SK-N-SH treated with all-trans-retinoic acid at 6 μM for 48 hours (cell line): ENCODE data around the gene PRKAG2.

ENCODE experiments used
- CREB5 ChIP-seq: fragments of 250-450 bp; sonication (Bioruptor Pico); IDR thresholded peaks from 2 replicates; pipeline ENCODE4 v1.5.1; 2020; ENCODE audit warnings: low read depth, mild to moderate bottlenecking, moderate library complexity
- CSRNP3 ChIP-seq: fragments of 250-450 bp; sonication (Bioruptor Pico); IDR thresholded peaks from 2 replicates; pipeline ENCODE4 v1.5.1; 2021; ENCODE audit warnings: mild to moderate bottlenecking, moderate library complexity
- ESRRG ChIP-seq: fragments of 250-450 bp; sonication (Bioruptor Pico); IDR thresholded peaks from 2 replicates; pipeline ENCODE4 v1.6.1; 2021; ENCODE audit warnings: mild to moderate bottlenecking
- GLIS3 ChIP-seq: fragments of 250-450 bp; sonication (Bioruptor Pico); IDR thresholded peaks from 2 replicates; pipeline ENCODE4 v1.5.0; 2020; ENCODE audit warnings: mild to moderate bottlenecking, moderate library complexity
- OSR1 ChIP-seq: fragments of 250-450 bp; sonication (Bioruptor Pico); IDR thresholded peaks from 2 replicates; pipeline ENCODE4 v1.8.0; 2022; ENCODE audit warnings: moderate library complexity, mild to moderate bottlenecking, inconsistent platforms
- PATZ1 ChIP-seq: fragments of 250-450 bp; sonication (Bioruptor Pico); IDR thresholded peaks from 2 replicates; pipeline ENCODE4 v1.8.0; 2020; ENCODE audit warnings: mild to moderate bottlenecking, moderate library complexity, borderline replicate concordance
- RARB ChIP-seq: fragments of 250-450 bp; sonication (Bioruptor Pico); IDR thresholded peaks from 2 replicates; pipeline ENCODE4 v1.8.0; 2021; ENCODE audit warnings: mild to moderate bottlenecking, moderate library complexity
- SNAI2 ChIP-seq: fragments of 250-450 bp; sonication (Bioruptor Pico); IDR thresholded peaks from 2 replicates; pipeline ENCODE4 v1.5.0; 2020; ENCODE audit warnings: mild to moderate bottlenecking, moderate library complexity
- TSHZ2 ChIP-seq: fragments of 250-450 bp; sonication (Bioruptor Pico); IDR thresholded peaks from 2 replicates; pipeline ENCODE4 v1.5.0; 2020; ENCODE audit warnings: mild to moderate bottlenecking, moderate library complexity
- ZFP3 ChIP-seq: fragments of 250-450 bp; sonication (Bioruptor Pico); IDR thresholded peaks from 2 replicates; pipeline ENCODE4 v1.5.0; 2020; ENCODE audit warnings: mild to moderate bottlenecking, moderate library complexity
- ZNF565 ChIP-seq: fragments of 450-650 bp; formaldehyde crosslinking; conservative IDR thresholded peaks from 2 replicates; pipeline ENCODE4 v1.5.0; 2020; ENCODE audit warnings: low read depth, mild to moderate bottlenecking, moderate library complexity
- ZNF70 ChIP-seq: fragments of 450-650 bp; formaldehyde crosslinking; IDR thresholded peaks from 2 replicates; pipeline ENCODE4 v1.5.0; 2020; ENCODE audit warnings: mild to moderate bottlenecking, moderate library complexity
- ZNF8 ChIP-seq: fragments of 450-650 bp; formaldehyde crosslinking; IDR thresholded peaks from 2 replicates; pipeline ENCODE4 v1.5.0; 2020; ENCODE audit warnings: mild to moderate bottlenecking, moderate library complexity

- no peak for TF ChIP-seq RARB (CRISPR knock-in tag)
- TF ChIP-seq ZNF8 (CRISPR knock-in tag) = no peak
- TF ChIP-seq GLIS3 (CRISPR knock-in tag) = no peak
- TF ChIP-seq CREB5 (CRISPR knock-in tag) = no peak
- TF ChIP-seq ZNF565 (CRISPR knock-in tag) = no peak
- TF ChIP-seq TSHZ2 (CRISPR knock-in tag) = no peak
- TF ChIP-seq CSRNP3 = no peak
- TF ChIP-seq ESRRG (CRISPR knock-in tag) = no peak
- no peak for TF ChIP-seq OSR1 (CRISPR knock-in tag)
- no peak for TF ChIP-seq PATZ1 (CRISPR knock-in tag)
- TF ChIP-seq ZFP3 = no peak
- TF ChIP-seq SNAI2 (CRISPR knock-in tag) = no peak
- TF ChIP-seq ZNF70 = no peak
These were observed 74.5 kb downstream of the PRKAG2 start for GRCh38 chr7:151802469-151802846.
